ENCODE measurements around the gene CDKL5.

Gene CDKL5

DNA sequence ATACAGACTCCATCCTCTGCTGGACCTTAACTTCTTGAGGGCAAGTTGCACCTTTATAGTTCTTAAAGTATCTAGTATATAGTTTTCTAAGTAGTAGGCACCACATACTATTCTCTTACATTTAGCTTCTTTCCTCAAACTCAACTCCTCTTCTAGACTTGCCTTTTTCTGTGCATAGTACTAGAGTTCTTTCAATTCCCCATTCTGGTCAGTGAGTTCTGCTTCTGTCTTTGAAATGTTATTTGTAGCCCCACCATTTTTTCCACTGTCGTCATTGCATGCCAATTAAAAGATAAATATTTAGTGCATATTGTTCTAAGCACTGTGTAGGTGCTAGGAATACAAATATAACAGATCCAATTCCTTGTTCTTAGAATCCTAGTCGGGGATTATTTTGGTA lies 31.6 kb downstream of the CDKL5 start:
- no peak for DNase-seq (ENCODE audit: low read depth, low spot score)

DNA sequence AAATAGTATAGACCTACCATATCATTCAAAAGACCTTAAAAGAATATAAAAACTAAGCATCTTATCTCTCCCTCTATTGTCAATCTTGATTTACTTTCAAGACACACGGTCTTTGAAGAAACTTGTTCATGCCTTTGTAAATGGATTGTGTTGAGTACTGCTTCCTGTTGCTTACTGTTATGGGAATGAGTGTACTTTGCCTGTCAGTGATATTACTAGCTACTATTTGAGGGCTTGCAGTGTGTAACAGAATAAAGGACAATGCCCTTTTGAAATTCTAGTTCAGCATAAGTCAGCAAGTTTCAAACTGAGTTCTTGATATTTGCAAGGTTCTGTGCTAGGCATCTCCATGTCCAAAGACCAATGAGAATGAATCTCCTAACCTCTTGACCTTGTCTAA lies 36.0 kb downstream of the CDKL5 start:
- no peak for DNase-seq (ENCODE audit: low read depth, low spot score)

DNA sequence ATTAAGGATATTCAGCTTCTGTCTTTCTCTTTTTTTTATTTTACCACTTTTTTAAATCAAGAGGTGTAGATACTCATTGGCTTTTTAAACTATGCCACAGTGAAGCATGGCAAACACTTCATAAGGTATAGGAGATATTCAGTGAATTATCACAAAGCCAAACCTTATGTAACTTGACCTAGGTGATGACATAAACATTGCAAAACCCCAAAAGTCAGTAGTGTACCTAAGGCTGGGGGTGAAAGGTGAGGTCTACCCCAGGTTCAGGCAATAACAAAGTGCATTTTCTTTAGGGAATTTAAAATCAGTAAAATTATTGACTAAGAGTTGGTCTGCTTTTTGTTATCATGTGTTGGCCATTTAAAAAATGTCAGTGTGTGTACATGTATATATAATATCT lies 39.1 kb downstream of the CDKL5 start:
- DNase-seq (ENCODE audit: low read depth, low spot score): no peak

DNA sequence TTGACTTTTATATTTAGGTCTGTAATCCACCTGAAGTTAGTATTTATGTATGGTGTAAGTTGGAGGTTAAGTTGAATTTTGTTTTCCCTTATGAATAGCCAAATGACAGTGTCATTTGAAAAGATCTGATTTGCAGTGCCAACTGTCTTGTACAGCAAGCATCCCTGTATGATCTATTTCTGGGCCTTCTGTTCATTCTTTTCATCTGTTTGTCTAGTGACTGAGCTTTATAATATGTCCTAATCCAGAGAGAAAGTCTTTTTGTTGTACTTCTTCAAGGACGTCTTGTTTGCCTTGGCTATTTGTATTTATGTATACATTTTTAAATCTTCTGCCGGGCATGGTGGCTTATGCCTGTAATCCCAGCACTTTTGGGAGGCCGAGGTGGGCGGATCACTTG lies 39.6 kb downstream of the CDKL5 start:
- DNase-seq (ENCODE audit: low read depth, low spot score): no peak

DNA sequence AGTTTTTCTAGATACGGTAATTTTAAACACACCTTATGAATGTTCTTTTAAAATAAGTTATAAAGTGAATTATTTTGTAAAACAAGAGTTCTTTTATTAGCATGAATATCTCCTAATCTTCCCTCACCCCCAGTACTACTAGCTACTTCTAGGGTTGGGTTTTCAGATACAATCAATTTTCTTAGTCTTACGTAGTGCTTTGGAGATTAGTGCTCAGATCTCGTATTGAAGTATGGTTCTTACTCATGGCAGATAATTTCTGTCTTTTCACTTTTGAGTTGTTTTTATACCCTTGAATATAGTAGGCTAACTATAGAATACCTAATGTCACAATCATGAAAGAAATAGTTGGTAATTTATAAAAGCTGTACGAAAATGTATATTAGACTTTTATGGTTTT lies 43.2 kb downstream of the CDKL5 start:
- DNase-seq (ENCODE audit: low read depth, low spot score): no peak

- DNase-seq (ENCODE audit: low read depth, low spot score): no peak
These were observed 45.9 kb downstream of the CDKL5 start for GRCh38 chrX:18471296-18471695.

GRCh38 chrX:18490806-18491555 lies 65.6 kb downstream of the CDKL5 start:
- DNase-seq (ENCODE audit: low read depth, low spot score): no peak

DNA sequence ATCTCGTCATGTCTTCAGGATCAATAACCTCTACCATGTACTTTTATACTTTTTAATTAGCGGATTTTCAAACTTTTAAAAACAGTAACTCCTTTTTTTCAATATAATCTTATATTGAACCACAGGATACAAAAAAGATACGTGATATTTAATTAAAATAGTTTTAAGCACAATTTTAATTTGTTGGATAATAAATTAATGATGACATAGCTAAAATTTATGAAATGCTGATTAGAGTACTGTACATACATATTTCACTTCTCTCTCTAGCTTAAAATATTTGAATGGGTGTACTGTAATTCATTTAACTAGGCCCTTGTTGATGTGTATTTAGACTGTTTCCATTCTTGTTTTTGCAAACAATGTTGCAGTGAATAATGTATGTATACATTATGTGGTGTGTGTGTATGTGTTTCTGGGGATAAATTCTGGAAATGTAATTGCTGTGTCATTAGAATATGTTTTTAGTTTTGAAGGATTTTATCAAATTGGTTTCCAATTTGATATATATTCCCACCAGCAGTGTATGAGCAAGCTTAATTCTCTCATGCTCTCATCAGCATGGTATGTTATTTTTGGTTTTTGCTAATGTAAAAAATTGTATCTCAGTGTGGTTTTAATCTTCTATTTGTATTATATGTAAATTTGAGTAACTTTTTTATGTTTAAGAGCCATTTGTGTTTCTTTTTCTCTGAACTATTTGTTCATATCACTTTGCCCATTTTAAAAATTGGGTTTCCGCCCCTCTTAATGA lies 66.4 kb downstream of the CDKL5 start:
- DNase-seq (ENCODE audit: low read depth, low spot score): no peak

DNA sequence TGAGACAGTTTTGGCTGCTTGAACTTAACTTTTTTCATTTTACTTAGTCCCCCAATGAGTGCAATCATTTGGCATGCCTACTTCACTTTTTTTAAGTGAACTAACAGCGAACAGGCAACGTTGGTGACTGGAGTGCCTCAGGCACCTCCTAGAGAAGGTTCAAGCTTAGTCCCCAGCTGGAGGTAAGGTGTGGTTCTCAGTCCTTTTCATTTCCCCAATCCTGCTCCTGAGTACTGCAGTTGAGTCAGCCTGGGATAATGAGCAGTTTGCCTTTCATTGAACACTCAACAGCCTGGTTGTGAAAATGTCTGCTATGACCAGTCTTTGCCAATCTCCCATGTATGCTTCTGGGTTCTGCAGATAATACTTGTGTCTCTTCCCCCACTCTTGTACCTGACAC lies 109.5 kb downstream of the CDKL5 start:
- no peak for DNase-seq (ENCODE audit: low read depth, low spot score)

DNA sequence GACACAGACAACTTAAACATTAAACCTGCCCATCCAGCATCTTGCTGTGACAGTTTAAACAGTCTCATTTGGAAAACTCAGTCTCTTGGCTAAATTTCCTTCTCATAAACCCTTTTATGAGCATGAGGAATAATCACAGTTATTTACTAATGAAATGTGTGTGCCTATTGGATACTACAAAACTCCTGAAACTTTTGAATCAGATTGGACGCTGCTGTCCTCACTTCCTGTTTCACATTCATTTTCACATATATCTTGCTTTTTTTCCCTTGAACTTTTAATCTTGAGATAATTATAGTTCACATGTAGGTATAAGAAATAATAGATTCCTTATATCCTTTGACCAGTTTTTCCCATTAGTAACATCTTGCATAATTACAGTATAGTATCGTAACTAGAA lies 111.7 kb downstream of the CDKL5 start:
- DNase-seq (ENCODE audit: low read depth, low spot score): no peak

- DNase-seq (ENCODE audit: low read depth, low spot score): no peak
These were observed 112.1 kb downstream of the CDKL5 start for GRCh38 chrX:18537524-18537923.

GRCh38 chrX:18542131-18542530 lies 116.7 kb downstream of the CDKL5 start:
- DNase-seq (ENCODE audit: low read depth, low spot score): no peak

DNA sequence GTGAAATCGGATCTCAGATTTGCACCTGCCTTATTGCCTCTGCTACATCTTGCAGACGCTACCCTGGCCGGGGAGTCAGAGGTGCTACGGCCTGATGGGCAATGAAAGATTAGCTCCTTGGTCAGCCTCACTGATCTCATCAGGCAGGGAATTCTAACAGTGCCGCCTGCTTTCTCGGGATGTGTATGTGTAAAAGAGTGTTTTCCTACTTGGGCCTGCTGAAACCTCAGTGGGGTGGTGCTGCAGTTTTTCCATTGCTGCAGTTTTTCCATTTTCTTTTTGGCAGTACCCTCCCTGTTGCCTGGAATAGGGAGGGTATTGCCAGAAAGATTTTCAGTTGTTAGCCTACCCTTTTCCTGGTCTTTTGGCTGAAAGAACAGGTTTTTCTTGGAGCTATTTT lies 117.5 kb downstream of the CDKL5 start:
- DNase-seq (ENCODE audit: low read depth, low spot score): no peak

GRCh38 chrX:18543738-18544137 lies 118.3 kb downstream of the CDKL5 start:
- DNase-seq (ENCODE audit: low read depth, low spot score): no peak

GRCh38 chrX:18545771-18546170 lies 120.4 kb downstream of the CDKL5 start:
- DNase-seq (ENCODE audit: low read depth, low spot score): no peak

GRCh38 chrX:18548996-18549395 lies 123.6 kb downstream of the CDKL5 start:
- no peak for DNase-seq (ENCODE audit: low read depth, low spot score)

DNA sequence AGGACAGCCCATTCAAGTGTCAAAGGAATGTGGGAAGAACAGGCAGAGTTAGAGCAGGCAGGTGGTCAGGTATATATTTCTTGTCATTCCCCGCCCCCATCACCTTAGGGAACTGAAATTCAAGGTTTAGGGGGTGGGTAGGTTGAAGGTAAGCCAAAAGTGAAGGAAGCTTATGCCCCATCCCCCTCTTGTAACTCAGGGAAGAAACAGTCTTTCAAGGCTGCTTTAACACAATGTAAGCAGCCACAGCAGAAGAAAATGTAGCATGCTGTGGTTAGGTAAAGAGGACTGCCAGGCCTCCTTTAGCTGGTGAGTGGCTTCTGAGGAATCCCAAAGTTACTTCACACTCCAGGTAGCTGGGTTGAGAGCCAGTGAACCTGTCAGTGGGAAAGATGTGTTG lies 124.2 kb downstream of the CDKL5 start:
- DNase-seq (ENCODE audit: low read depth, low spot score): peak; percentile 41

DNA sequence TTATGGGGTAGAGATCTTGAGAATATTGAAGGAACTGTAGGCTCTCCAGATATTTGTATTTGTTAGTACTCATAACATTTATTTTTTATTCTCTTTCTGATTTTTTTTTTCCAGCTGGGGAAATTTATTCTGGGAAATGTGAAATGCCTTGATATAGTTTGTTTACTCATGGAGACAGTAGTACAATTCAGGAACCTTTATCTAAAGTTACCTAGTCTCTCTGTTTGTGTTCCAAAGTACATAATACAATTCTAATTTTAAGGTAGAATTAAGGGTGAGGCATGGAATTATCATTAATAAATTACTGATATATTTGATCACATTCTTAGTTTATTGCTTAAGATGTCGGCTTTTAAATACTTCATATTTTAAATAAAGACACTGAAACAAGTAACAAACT lies 132.5 kb downstream of the CDKL5 start:
- DNase-seq (ENCODE audit: low read depth, low spot score): no peak

- DNase-seq (ENCODE audit: low read depth, low spot score): no peak
These were observed 133.4 kb downstream of the CDKL5 start for GRCh38 chrX:18558799-18559198.

DNA sequence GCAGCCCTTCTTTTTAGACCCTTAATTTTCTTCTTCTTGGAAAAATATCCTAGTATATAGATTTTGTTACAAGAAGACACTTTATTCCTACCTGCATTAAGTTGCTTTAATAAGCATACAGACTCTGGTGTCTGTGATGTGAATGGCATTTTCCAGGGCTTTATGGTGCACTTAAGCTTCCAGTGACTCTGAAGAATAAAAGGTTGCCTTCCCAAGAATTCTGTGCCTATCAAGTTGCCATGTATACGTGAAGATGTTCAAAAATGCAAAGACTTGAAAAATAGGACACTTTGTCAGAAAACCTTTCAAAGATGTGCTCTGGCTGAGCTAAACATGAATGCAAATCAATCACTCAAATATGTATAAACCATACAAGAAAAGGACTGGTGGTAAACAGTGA lies 135.6 kb downstream of the CDKL5 start:
- DNase-seq (ENCODE audit: low read depth, low spot score): no peak

DNA sequence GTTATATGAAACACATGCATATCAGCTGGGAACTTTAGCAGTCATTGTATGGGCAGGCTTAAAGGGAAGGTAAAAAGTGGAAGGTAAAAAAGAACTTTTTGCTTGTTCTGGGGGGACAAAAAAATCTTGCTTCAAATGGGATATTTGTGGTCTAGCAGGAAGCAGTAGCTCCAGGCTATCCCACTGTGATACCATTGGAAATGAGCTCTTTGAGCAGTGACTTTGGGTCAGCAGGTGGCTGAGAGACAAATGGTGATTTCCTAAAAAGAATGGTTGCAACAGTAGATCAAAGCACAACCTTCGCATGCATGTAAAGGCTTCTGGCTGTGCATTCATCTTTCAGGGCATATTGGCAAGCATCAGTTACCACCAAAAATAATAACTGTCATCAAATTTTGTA lies 140.3 kb downstream of the CDKL5 start:
- DNase-seq (ENCODE audit: low read depth, low spot score): no peak

GRCh38 chrX:18566748-18567147 lies 141.3 kb downstream of the CDKL5 start:
- DNase-seq (ENCODE audit: low read depth, low spot score): no peak

DNA sequence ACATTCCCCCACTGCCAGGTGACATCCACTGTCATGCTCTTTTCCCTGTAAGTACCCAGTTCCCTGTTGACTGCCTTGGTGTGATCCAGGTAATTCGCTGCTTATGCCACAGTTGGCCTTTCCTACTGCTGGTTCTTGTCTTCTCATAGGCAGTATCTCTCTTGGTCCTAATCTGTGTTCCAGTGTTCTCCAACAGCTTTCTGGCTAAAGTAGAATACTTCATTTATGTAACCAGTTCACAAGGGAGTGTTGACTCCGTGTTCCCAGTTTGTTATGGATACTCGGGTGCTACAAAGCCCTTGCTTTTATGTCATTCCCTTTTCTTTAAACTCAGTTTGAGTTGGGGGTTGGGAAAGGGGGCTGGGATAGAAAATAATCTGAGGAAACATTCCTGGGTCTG lies 148.1 kb downstream of the CDKL5 start:
- DNase-seq (ENCODE audit: low read depth, low spot score): no peak
